H9 (cell line): ENCODE measurements around the gene PRDM11. TPM values are rescaled to one million over a fixed set of nuclear protein-coding genes. Genes with fewer than 3 reads are reported as not detected.

Source experiments
- DNase-seq: peaks from one replicate; pipeline ENCODE4 v3.0.0-alpha.2; 2017
- H2AFZ ChIP-seq: one replicate; pipeline ENCODE4 v1.6.1; 2013; ENCODE audit warnings: mild to moderate bottlenecking, low read length, control low read depth, moderate library complexity
- H2AK5ac ChIP-seq: 2 replicates; pipeline ENCODE4 v1.6.1; 2013; ENCODE audit warnings: low read length, control low read depth, mixed read lengths; ENCODE audit not compliant: insufficient read length
- H2BK120ac ChIP-seq: one replicate; pipeline ENCODE4 v1.6.1; 2013; ENCODE audit warnings: low read depth, mild to moderate bottlenecking, low read length, control low read depth, inconsistent platforms; ENCODE audit not compliant: poor library complexity, severe bottlenecking
- H2BK12ac ChIP-seq: 2 replicates; pipeline ENCODE4 v1.6.1; 2013; ENCODE audit warnings: low read length, control low read depth, mixed read lengths, low read depth; ENCODE audit not compliant: insufficient read length
- H2BK15ac ChIP-seq: 2 replicates; pipeline ENCODE4 v1.6.1; 2013; ENCODE audit warnings: low read depth, low read length, control low read depth
- H2BK20ac ChIP-seq: one replicate; pipeline ENCODE4 v1.6.1; 2013; ENCODE audit warnings: low read depth, mild to moderate bottlenecking, low read length, control low read depth, inconsistent platforms; ENCODE audit not compliant: poor library complexity, severe bottlenecking
- H2BK5ac ChIP-seq: 2 replicates; pipeline ENCODE4 v1.6.1; 2013; ENCODE audit warnings: low read length, control low read depth, mixed read lengths; ENCODE audit not compliant: insufficient read length
- H3K14ac ChIP-seq: 2 replicates; pipeline ENCODE4 v1.6.1; 2013; ENCODE audit warnings: low read length, control low read depth; ENCODE audit not compliant: insufficient read depth
- H3K18ac ChIP-seq: 2 replicates; pipeline ENCODE4 v1.6.1; 2013; ENCODE audit warnings: low read depth, mild to moderate bottlenecking, mixed read lengths, low read length, control low read depth; ENCODE audit not compliant: insufficient read length
- H3K23ac ChIP-seq: 2 replicates; pipeline ENCODE4 v1.6.1; 2013; ENCODE audit warnings: low read length, control low read depth, mixed read lengths, low read depth; ENCODE audit not compliant: insufficient read length
- H3K23me2 ChIP-seq: 2 replicates; pipeline ENCODE4 v1.6.1; 2013; ENCODE audit warnings: low read depth, mild to moderate bottlenecking, mixed read lengths, low read length, control low read depth; ENCODE audit not compliant: insufficient read length, poor library complexity, severe bottlenecking
- H3K27ac ChIP-seq: 2 replicates; pipeline ENCODE4 v1.5.1; 2013; ENCODE audit warnings: low read length, control low read depth, mixed read lengths, low read depth; ENCODE audit not compliant: insufficient read length
- H3K27me3 ChIP-seq: 2 replicates; pipeline ENCODE4 v1.6.1; 2013; ENCODE audit warnings: low read length, control low read depth, inconsistent platforms; ENCODE audit not compliant: insufficient read depth
- H3K4ac ChIP-seq: 2 replicates; pipeline ENCODE4 v1.6.1; 2013; ENCODE audit warnings: low read depth, mild to moderate bottlenecking, control low read depth, inconsistent platforms, low read length, moderate library complexity
- H3K4me1 ChIP-seq: 2 replicates; pipeline ENCODE4 v1.6.1; 2013; ENCODE audit warnings: low read length, control low read depth, inconsistent platforms; ENCODE audit not compliant: insufficient read depth
- H3K4me2 ChIP-seq: 2 replicates; pipeline ENCODE4 v1.6.1; 2013; ENCODE audit warnings: low read length, control low read depth, mixed read lengths; ENCODE audit not compliant: insufficient read length, insufficient read depth
- H3K56ac ChIP-seq: 2 replicates; pipeline ENCODE4 v1.6.1; 2013; ENCODE audit warnings: low read depth, mild to moderate bottlenecking, mixed read lengths, low read length, control low read depth; ENCODE audit not compliant: insufficient read length
- H3K79me1 ChIP-seq: 2 replicates; pipeline ENCODE4 v1.6.1; 2013; ENCODE audit warnings: low read depth, mild to moderate bottlenecking, moderate library complexity, low read length, control low read depth, inconsistent platforms; ENCODE audit not compliant: insufficient read depth, poor library complexity, severe bottlenecking
- H3K79me2 ChIP-seq: 2 replicates; pipeline ENCODE4 v1.6.1; 2013; ENCODE audit warnings: low read length, control low read depth, inconsistent platforms; ENCODE audit not compliant: insufficient read depth
- H3K9ac ChIP-seq: 2 replicates; pipeline ENCODE4 v1.6.1; 2013; ENCODE audit warnings: low read length, control low read depth, mixed read lengths; ENCODE audit not compliant: insufficient read length; ENCODE audit errors: extremely low read depth
- H3K9me3 ChIP-seq: one replicate; pipeline ENCODE4 v1.6.1; 2013; ENCODE audit warnings: low read depth, low read length, inconsistent platforms; ENCODE audit not compliant: control insufficient read depth
- H3T11ph ChIP-seq: one replicate; pipeline ENCODE4 v1.6.1; 2013; ENCODE audit warnings: mild to moderate bottlenecking, low read length, control low read depth, inconsistent platforms
- H4K20me1 ChIP-seq: one replicate; pipeline ENCODE4 v1.6.1; 2013; ENCODE audit not compliant: control insufficient read depth, insufficient read length, insufficient read depth
- H4K5ac ChIP-seq: 2 replicates; pipeline ENCODE4 v1.6.1; 2013; ENCODE audit warnings: low read depth, mild to moderate bottlenecking, mixed read lengths, low read length, control low read depth; ENCODE audit not compliant: insufficient read length
- H4K8ac ChIP-seq: replicated peaks from 2 replicates; pipeline ENCODE4 v1.6.1; 2013; ENCODE audit warnings: low read length, control low read depth, mixed read lengths, low read depth; ENCODE audit not compliant: insufficient read length
- H4K91ac ChIP-seq: 2 replicates; pipeline ENCODE4 v1.6.1; 2013; ENCODE audit warnings: low read depth, mild to moderate bottlenecking, moderate library complexity, mixed read lengths, low read length, control low read depth; ENCODE audit not compliant: insufficient read length
- H3K27ac Mint-ChIP-seq, 3 experiments: 2 replicates in 2 of 3; 3 replicates in 1 of 3; pipeline ENCODE4 v1.8.0; 2020 to 2021; ENCODE audit warnings: mixed read lengths in 3 of 3, mild to moderate bottlenecking in 1 of 3, moderate library complexity in 1 of 3
- H3K27me3 Mint-ChIP-seq: 2 replicates; pipeline ENCODE4 v1.8.0; 2021; ENCODE audit warnings: low read depth, mild to moderate bottlenecking, moderate library complexity, mixed read lengths
- H3K36me3 Mint-ChIP-seq, 3 experiments: 2 replicates in 2 of 3; 3 replicates in 1 of 3; pipeline ENCODE4 v1.8.0; 2020 to 2021; ENCODE audit warnings: low read depth in 3 of 3, mixed read lengths in 3 of 3; ENCODE audit not compliant: insufficient read depth in 1 of 3
- H3K4me1 Mint-ChIP-seq, 2 experiments: 2 replicates each; pipeline ENCODE4 v1.8.0; 2020; ENCODE audit warnings: mixed read lengths in 2 of 2
- H3K4me3 Mint-ChIP-seq, 2 experiments: 2 replicates in 1 of 2; 3 replicates in 1 of 2; pipeline ENCODE4 v1.8.0; 2020 to 2021; ENCODE audit warnings: mild to moderate bottlenecking in 2 of 2, mixed read lengths in 2 of 2, moderate library complexity in 1 of 2
- H3K9me3 Mint-ChIP-seq, 2 experiments: 2 replicates in 1 of 2; 3 replicates in 1 of 2; pipeline ENCODE4 v1.8.0; 2020; ENCODE audit warnings: mild to moderate bottlenecking in 2 of 2, mixed read lengths in 2 of 2, moderate library complexity in 1 of 2
- WGBS: extraction: QIAGEN DNeasy Blood & Tissue Kit; methylation state at CpG from one replicate; pipeline ENCODE4 v1.1.7; 2013; ENCODE audit warnings: missing lambda C conversion rate, low lambda C conversion rate, mixed read lengths; ENCODE audit not compliant: insufficient read length; ENCODE audit errors: extremely low coverage; 5-methylcytosine and 5-hydroxymethylcytosine counted together
- total RNA-seq: library from RNA; stranded (reverse); gene quantifications from 2 replicates; pipeline ENCODE4 v1.2.1, GENCODE V29; 2021
- TF ChIP-seq, protein P1 (sequence below): fragments of 200-600 bp; sonication (generic); conservative IDR thresholded peaks from 3 replicates; pipeline ENCODE4 v1.8.0; 2021; ENCODE audit warnings: antibody characterized with exemption, mild to moderate bottlenecking

PRDM11 gene
- total RNA-seq, 1 experiment from 2014 or later = 11.5 TPM

DNA sequence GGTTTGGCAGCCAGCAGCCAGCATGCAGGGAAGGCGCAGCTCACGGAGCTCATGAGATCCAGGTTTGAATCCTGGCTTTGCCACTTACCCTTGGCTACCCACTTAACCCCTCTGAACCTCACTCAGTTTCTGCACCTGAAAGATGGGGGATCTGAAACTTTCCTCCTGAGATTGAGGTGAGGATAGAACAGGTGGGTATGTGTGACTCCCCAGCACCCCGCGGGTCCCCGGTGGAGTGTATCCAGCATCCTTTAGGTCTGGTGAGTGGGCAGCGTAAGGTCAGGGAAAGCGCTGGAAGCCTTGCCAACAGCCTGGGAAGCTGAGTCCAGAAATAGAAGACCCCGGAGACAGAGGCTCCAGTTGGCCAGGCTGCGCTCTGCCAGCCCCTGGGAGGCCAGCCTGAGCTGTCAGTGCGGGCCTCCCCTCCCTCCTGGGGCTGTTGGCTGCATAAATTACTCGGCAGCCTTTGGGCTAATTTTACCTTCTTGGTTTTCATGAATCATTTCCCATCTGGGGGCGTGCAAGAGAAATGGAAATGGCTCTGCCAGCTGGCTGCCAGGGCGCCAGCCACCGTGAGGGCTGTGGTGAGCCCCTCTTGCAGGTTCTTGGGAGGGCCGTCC is 17.6 kb downstream of the PRDM11 start:
- Histone ChIP-seq H3K23ac (no peak overlapping the region), H3K18ac (no peak overlapping the region), H2BK12ac (no peak overlapping the region), H3K79me2 (peaks cover 2% of the 10 kb centered on the region; the same call in 1 of the 2 replicates), H2AFZ (no peak overlapping the region), H4K91ac (no peak overlapping the region), H2BK5ac (no peak overlapping the region), H2BK20ac (no peak overlapping the region), H3T11ph (no peak overlapping the region), H3K4ac (no peak overlapping the region), H3K27ac (no peak overlapping the region), H2AK5ac (no peak overlapping the region), H3K9me3 (no peaks in the 10 kb centered on the region), H3K9ac (no peak overlapping the region), H2BK15ac (no peak overlapping the region), H2BK120ac (no peak overlapping the region), H3K79me1 (no peaks in the 10 kb centered on the region), H3K56ac (no peak overlapping the region), H3K14ac (no peak overlapping the region), H3K23me2 (no peaks in the 10 kb centered on the region), H4K20me1 (no peaks in the 10 kb centered on the region), H4K5ac (no peak overlapping the region), H3K4me1 (no peaks in the 10 kb centered on the region), H3K27me3 (no peaks in the 10 kb centered on the region), H3K4me2 (no peak overlapping the region), H4K8ac (no peak overlapping the region)
- Mint-ChIP-seq H3K4me1 (peaks cover 0 to 5% of the 10 kb centered on the region in 2 experiments; a peak in 1 of 4 replicates), H3K36me3 (no peaks in the 10 kb centered on the region; a peak in 1 of 7 replicates), H3K27me3 (no peaks in the 10 kb centered on the region), H3K9me3 (no peaks in the 10 kb centered on the region), H3K4me3 (no peak overlapping the region), H3K27ac (peak overlapping the region in 1 of 3 experiments; percentile 70; a peak in 1 of 7 replicates)
- no CpG with 5 or more reads among the region's 15 CpGs for WGBS
- TF ChIP-seq, protein P1, sequence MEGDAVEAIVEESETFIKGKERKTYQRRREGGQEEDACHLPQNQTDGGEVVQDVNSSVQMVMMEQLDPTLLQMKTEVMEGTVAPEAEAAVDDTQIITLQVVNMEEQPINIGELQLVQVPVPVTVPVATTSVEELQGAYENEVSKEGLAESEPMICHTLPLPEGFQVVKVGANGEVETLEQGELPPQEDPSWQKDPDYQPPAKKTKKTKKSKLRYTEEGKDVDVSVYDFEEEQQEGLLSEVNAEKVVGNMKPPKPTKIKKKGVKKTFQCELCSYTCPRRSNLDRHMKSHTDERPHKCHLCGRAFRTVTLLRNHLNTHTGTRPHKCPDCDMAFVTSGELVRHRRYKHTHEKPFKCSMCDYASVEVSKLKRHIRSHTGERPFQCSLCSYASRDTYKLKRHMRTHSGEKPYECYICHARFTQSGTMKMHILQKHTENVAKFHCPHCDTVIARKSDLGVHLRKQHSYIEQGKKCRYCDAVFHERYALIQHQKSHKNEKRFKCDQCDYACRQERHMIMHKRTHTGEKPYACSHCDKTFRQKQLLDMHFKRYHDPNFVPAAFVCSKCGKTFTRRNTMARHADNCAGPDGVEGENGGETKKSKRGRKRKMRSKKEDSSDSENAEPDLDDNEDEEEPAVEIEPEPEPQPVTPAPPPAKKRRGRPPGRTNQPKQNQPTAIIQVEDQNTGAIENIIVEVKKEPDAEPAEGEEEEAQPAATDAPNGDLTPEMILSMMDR = no peak
- no peak for DNase-seq
